B cell (primary cell): ENCODE measurements around the gene NCBP1. TPM values are rescaled to one million over a fixed set of nuclear protein-coding genes. Genes with fewer than 3 reads are reported as not detected.

Source experiments
- ATAC-seq: fragments of 200-7000 bp; cut with Tn5 transposase; one replicate; pipeline ENCODE4 v1.10.0; 2021; ENCODE audit warnings: low read depth, mild to moderate bottlenecking, moderate number of reproducible peaks, moderate library complexity
- CTCF ChIA-PET: fragments of 350-600 bp; sonication (Branson Sonifier 250); formaldehyde crosslinking; loops from one replicate; lab custom pipeline; 2021; ENCODE audit warnings: antibody characterized with exemption, inconsistent platforms; lab: Charles Lee
- POLR2A ChIA-PET: fragments of 350-600 bp; sonication (Branson Sonifier 250); formaldehyde crosslinking; loops from one replicate; lab custom pipeline; 2021; ENCODE audit warnings: antibody characterized with exemption; lab: Charles Lee
- DNase-seq: peaks from one replicate; pipeline ENCODE4 v3.0.0; 2013
- H2AFZ ChIP-seq: 2 replicates; pipeline ENCODE4 v1.6.1; 2012; ENCODE audit warnings: mild to moderate bottlenecking, low read depth, low read length; ENCODE audit not compliant: insufficient read depth, poor library complexity, severe bottlenecking
- H3K27ac ChIP-seq, 2 donors: 1 replicate in 1 of 2; 2 replicates in 1 of 2; pipeline ENCODE4 v1.5.1; 2012 to 2013; ENCODE audit warnings: low read length in 2 of 2, mild to moderate bottlenecking in 2 of 2, moderate library complexity in 1 of 2
- H3K27me3 ChIP-seq, 4 experiments: fragments of 200-600 bp in 1 of 4; sonication (generic) in 1 of 4; replicated peaks in 1 of 4; 1 replicate in 2 of 4; 2 replicates in 2 of 4; pipeline versions ENCODE4 v1.6.1 to v1.7.0; 2013 to 2016; ENCODE audit warnings: low read length in 3 of 4, mild to moderate bottlenecking in 2 of 4, mixed read lengths in 1 of 4, moderate library complexity in 1 of 4; ENCODE audit not compliant: insufficient read depth in 4 of 4, control insufficient read depth in 3 of 4; ENCODE audit errors: control extremely low read depth in 1 of 4
- H3K36me3 ChIP-seq, 2 experiments: replicated peaks in 1 of 2; 1 replicate in 1 of 2; 2 replicates in 1 of 2; pipeline versions ENCODE4 v1.6.1 to v1.7.1; 2013; ENCODE audit warnings: low read length in 1 of 2; ENCODE audit not compliant: insufficient read depth in 2 of 2, control insufficient read depth in 1 of 2; ENCODE audit errors: control extremely low read depth in 1 of 2, extremely low read depth in 1 of 2
- H3K4me1 ChIP-seq, 2 donors: fragments of 200-600 bp in 1 of 2; sonication (generic) in 1 of 2; 1 replicate in 1 of 2; 2 replicates in 1 of 2; pipeline versions ENCODE4 v1.5.1 to v1.6.1; 2013 to 2017; ENCODE audit warnings: low read length in 2 of 2; ENCODE audit not compliant: control insufficient read depth in 2 of 2, insufficient read depth in 2 of 2
- H3K4me2 ChIP-seq: replicated peaks from 2 replicates; pipeline ENCODE3; 2012; ENCODE audit warnings: mild to moderate bottlenecking, low read depth, low read length; ENCODE audit not compliant: poor library complexity, severe bottlenecking
- H3K4me3 ChIP-seq, 5 experiments: fragments of 200-600 bp in 1 of 5; sonication (generic) in 1 of 5; 1 replicate in 3 of 5; 2 replicates in 2 of 5; pipeline versions ENCODE4 v1.5.1 to v1.7.0; 2011 to 2016; ENCODE audit warnings: low read length in 4 of 5, mild to moderate bottlenecking in 4 of 5, low read depth in 2 of 5, control low read depth in 1 of 5, moderate library complexity in 1 of 5; ENCODE audit not compliant: insufficient read depth in 1 of 5; ENCODE audit errors: control extremely low read depth in 1 of 5, extremely low read depth in 1 of 5
- H3K79me2 ChIP-seq: fragments of 200-600 bp; sonication (generic); one replicate; pipeline ENCODE4 v1.6.0; 2016; ENCODE audit warnings: low read length; ENCODE audit not compliant: control insufficient read depth, insufficient read depth
- H3K9ac ChIP-seq: fragments of 200-600 bp; sonication (generic); 2 replicates; pipeline ENCODE4 v1.6.1; 2017; ENCODE audit warnings: mild to moderate bottlenecking, low read length, moderate library complexity
- H3K9me3 ChIP-seq, 3 donors: one replicate each; pipeline versions ENCODE4 v1.6.1 to v1.7.1; 2013; ENCODE audit warnings: low read length in 2 of 3; ENCODE audit not compliant: control insufficient read depth in 2 of 3, insufficient read depth in 1 of 3; ENCODE audit errors: control extremely low read depth in 1 of 3
- H4K20me1 ChIP-seq: 2 replicates; pipeline ENCODE4 v1.6.0; 2012; ENCODE audit warnings: mild to moderate bottlenecking, low read length; ENCODE audit not compliant: insufficient read depth, control insufficient read depth, poor library complexity, severe bottlenecking
- H3K27ac Mint-ChIP-seq: one replicate; pipeline ENCODE4 v1.8.0; 2021; ENCODE audit warnings: mixed read lengths
- H3K27me3 Mint-ChIP-seq: one replicate; pipeline ENCODE4 v1.8.0; 2021; ENCODE audit warnings: mixed read lengths
- H3K4me1 Mint-ChIP-seq: one replicate; pipeline ENCODE4 v1.8.0; 2021; ENCODE audit warnings: mixed read lengths
- H3K4me3 Mint-ChIP-seq: one replicate; pipeline ENCODE4 v1.8.0; 2021; ENCODE audit warnings: mixed read lengths
- H3K9me3 Mint-ChIP-seq: one replicate; pipeline ENCODE4 v1.8.0; 2022; ENCODE audit warnings: mixed read lengths; ENCODE audit not compliant: insufficient read depth
- CTCF ChIP-seq: fragments of 200-600 bp; IDR thresholded peaks from one replicate; pipeline ENCODE4 v1.8.0; 2022; ENCODE audit warnings: antibody characterized with exemption, mild to moderate bottlenecking
- EZH2 ChIP-seq: IDR thresholded peaks from 2 replicates; pipeline ENCODE4 v1.6.1; 2012; ENCODE audit warnings: borderline replicate concordance, low read depth, mild to moderate bottlenecking, moderate library complexity, low read length; ENCODE audit not compliant: insufficient read depth, poor library complexity, severe bottlenecking
- WGBS: methylation state at CpG from one replicate; pipeline ENCODE4 v1.1.5; 2013; ENCODE audit warnings: missing lambda C conversion rate; ENCODE audit not compliant: insufficient coverage; 5-methylcytosine and 5-hydroxymethylcytosine counted together
- intact Hi-C: fragments of 100-400 bp; cut with micrococcal nuclease; formaldehyde crosslinking; loops from one replicate; pipeline ENCODE4 v1.10.0; 2022
- polyA plus RNA-seq: library from polyadenylated mRNA; depleted of rRNA; stranded (reverse); fragments of >200 nt; gene quantifications from 2 replicates; pipeline ENCODE4 v1.2.3, GENCODE V29; 2012
- total RNA-seq, 2 donors: library from RNA; stranded (reverse); fragments of 120-200 nt in 1 of 2; gene quantifications; 1 replicate in 1 of 2; 2 replicates in 1 of 2; pipeline versions ENCODE4 v1.2.3 to v1.2.4, GENCODE V29; 2013 to 2022

Gene NCBP1
- total and polyA plus RNA-seq, 2 donors (not counting 1 experiment from before 2014, with no cell fraction given), result 19.5 to 38.0 TPM

GRCh38 chr9:97601228-97601898 lies 32.3 kb upstream of the NCBP1 start:
- peaks cover 0 to 4% of the 10 kb centered on the region in 2 donors for H3K4me1 ChIP-seq
- H3K4me1 Mint-ChIP-seq, result peaks cover 6% of the 10 kb centered on the region
- no peak overlapping the region for H3K4me2 ChIP-seq
- H3K36me3 ChIP-seq, result peaks cover 0 to 51% of the 10 kb centered on the region in 2 experiments
- no peaks in the 10 kb centered on the region for H3K9me3 ChIP-seq
- no peaks in the 10 kb centered on the region for H4K20me1 ChIP-seq
- no peak overlapping the region for H3K27ac Mint-ChIP-seq
- intact Hi-C loops, result no loop called here
- H3K9me3 Mint-ChIP-seq, result no peaks in the 10 kb centered on the region
- POLR2A ChIA-PET, result no interaction called here
- ATAC-seq (no peak), DNase-seq (no peak)
- CTCF ChIA-PET, result interaction anchor here (0.7 to 1.5 kb wide), 4 partner anchors 10 to 747 kb away, joined by 3 read pairs; partner anchors contain the start of gene ZNF782
- H3K27me3 Mint-ChIP-seq, result no peaks in the 10 kb centered on the region
- WGBS, result 99% methylated on average over 6 of the region's 7 CpGs
- TF ChIP-seq CTCF (no peak), EZH2 (no peak)
- no peaks in the 10 kb centered on the region for H3K27me3 ChIP-seq
- no peak overlapping the region for H3K27ac ChIP-seq
- no peak overlapping the region for H3K9ac ChIP-seq
- H2AFZ ChIP-seq, result no peak overlapping the region
- no peak overlapping the region for H3K4me3 ChIP-seq
- no peaks in the 10 kb centered on the region for H3K79me2 ChIP-seq
- H3K4me3 Mint-ChIP-seq, result no peak overlapping the region

- no peak overlapping the region for H3K27ac ChIP-seq
- no peaks in the 10 kb centered on the region for H3K9me3 ChIP-seq
- H3K9ac ChIP-seq, result no peak overlapping the region
- ChIA-PET POLR2A (no interaction called here), CTCF (interaction anchor here (1.5 to 3.1 kb wide), 2 partner anchors 9 to 13 kb away, joined by 3 to 11 read pairs; no protein-coding TSS in a partner anchor)
- peaks cover 0 to 4% of the 10 kb centered on the region in 2 donors for H3K4me1 ChIP-seq
- H3K4me1 Mint-ChIP-seq, result peaks cover 6% of the 10 kb centered on the region
- H2AFZ ChIP-seq, result no peak overlapping the region
- no peak overlapping the region for H3K4me3 Mint-ChIP-seq
- no peaks in the 10 kb centered on the region for H3K79me2 ChIP-seq
- no peak for ATAC-seq
- WGBS, result 100% methylated on average over 6 of the region's 10 CpGs
- no peaks in the 10 kb centered on the region for H4K20me1 ChIP-seq
- intact Hi-C loops, result no loop called here
- DNase-seq, result no peak
- H3K27me3 ChIP-seq, result no peaks in the 10 kb centered on the region
- no peaks in the 10 kb centered on the region for H3K27me3 Mint-ChIP-seq
- TF ChIP-seq EZH2 (no peak), CTCF (no peak)
- no peak overlapping the region for H3K4me2 ChIP-seq
- no peaks in the 10 kb centered on the region for H3K9me3 Mint-ChIP-seq
- H3K27ac Mint-ChIP-seq, result no peak overlapping the region
- H3K36me3 ChIP-seq, result peaks cover 0 to 51% of the 10 kb centered on the region in 2 experiments
- H3K4me3 ChIP-seq, result no peak overlapping the region
Measured at GRCh38 chr9:97602430-97602829, 31.2 kb upstream of the NCBP1 start.
